GM12864 (cell line): ENCODE results near the gene CHID1.

Source experiments
- DNase-seq: peaks from one replicate; pipeline ENCODE4 v3.0.0-alpha.2; 2011; ENCODE audit warnings: low read depth
- H3K4me3 ChIP-seq: 2 replicates; pipeline ENCODE4 v1.5.1; 2011; ENCODE audit warnings: mild to moderate bottlenecking, low read depth, low read length, control low read depth
- TF ChIP-seq, protein P1 (sequence below): IDR thresholded peaks from 2 replicates; pipeline ENCODE4 v1.5.1; 2011; ENCODE audit warnings: low read depth, mild to moderate bottlenecking, moderate library complexity, low read length, control low read depth, inconsistent platforms; ENCODE audit errors: missing control alignments

Gene CHID1

DNA sequence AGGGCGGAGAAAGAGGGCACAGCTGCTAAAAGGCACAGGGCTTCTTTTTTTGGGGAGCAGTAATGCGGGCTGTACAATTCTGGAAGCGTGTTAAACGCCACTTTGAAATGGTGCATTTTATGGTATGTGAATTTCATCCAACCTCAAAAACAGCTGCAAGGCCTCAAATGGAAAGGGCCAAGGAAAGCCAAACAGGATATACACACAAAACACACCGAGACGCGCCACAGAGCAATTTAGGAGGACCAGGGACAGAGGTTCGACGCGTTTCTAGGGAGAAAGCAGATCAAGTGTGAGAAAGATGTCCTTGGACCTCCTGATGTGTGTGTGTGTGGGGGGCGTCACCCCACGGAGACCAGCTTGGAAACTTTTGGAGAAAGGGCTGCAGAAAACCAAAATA lies 36.9 kb downstream of the CHID1 start:
- DNase-seq, result no peak
- no peak overlapping the region for H3K4me3 ChIP-seq
- TF ChIP-seq, protein P1, sequence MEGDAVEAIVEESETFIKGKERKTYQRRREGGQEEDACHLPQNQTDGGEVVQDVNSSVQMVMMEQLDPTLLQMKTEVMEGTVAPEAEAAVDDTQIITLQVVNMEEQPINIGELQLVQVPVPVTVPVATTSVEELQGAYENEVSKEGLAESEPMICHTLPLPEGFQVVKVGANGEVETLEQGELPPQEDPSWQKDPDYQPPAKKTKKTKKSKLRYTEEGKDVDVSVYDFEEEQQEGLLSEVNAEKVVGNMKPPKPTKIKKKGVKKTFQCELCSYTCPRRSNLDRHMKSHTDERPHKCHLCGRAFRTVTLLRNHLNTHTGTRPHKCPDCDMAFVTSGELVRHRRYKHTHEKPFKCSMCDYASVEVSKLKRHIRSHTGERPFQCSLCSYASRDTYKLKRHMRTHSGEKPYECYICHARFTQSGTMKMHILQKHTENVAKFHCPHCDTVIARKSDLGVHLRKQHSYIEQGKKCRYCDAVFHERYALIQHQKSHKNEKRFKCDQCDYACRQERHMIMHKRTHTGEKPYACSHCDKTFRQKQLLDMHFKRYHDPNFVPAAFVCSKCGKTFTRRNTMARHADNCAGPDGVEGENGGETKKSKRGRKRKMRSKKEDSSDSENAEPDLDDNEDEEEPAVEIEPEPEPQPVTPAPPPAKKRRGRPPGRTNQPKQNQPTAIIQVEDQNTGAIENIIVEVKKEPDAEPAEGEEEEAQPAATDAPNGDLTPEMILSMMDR, result no peak

DNA sequence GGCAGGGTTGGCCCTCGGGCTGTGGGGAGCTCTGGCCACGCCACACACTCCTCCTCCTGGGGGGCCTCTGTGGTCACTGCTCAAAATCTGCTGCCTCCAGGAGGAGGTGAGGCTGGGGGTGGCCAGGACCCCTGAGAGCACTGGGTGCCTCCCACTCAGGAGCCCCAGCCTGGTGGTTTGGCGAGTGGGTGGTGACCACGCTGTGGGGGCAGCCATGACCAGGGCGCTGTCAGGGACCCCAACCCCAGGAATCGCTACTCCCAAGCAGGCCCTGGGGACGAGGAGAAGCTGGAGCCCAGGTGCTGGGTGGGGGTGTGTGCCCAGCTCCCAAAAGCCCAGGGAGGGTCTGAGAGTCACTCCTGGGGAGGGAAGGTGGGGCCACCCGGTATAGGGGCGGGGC lies 37.8 kb downstream of the CHID1 start:
- H3K4me3 ChIP-seq, result no peak overlapping the region
- TF ChIP-seq, protein P1, result no peak
- DNase-seq, result no peak

DNA sequence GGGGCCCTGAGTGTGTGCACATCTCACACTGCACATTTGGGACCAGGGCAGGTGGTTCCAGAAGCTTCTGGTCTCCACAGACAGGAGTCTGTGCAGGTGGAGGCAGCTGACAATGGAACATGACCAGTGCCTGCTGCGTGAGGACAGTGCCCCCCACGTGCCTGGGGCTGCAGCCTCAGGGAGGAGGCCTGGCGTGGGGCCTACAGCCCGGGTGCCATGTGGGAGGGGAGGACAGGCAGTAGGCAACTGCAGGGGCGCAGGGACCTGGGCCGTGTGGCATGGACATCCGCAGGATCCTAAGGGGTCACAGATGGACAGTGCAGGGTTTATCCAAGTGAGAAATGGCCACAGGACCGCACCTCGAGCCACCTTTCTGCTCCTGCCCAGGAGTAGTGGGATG lies 39.1 kb downstream of the CHID1 start:
- TF ChIP-seq, protein P1, result no peak
- DNase-seq, result no peak
- H3K4me3 ChIP-seq, result no peak overlapping the region

DNA sequence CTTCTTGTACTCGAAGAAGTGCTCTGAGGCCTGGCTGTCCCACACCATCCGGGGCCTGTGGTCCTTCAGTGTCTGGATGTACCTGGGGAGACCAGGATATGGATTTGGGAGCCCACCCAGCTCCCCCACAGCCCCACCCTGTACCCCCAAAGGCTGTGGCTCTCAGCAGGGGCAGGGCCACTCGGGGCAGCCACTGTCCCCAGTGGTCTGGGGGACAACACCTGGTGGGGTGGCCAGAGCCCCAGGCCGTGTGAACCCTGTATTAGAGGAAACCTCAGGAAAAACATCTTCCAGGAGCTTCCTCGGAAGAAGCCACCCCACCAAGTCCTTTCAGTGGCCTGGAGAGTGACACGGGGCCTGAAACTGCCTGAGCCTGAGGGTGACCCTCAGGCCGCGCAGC lies 40.2 kb downstream of the CHID1 start:
- no peak for DNase-seq
- H3K4me3 ChIP-seq, result no peak overlapping the region
- TF ChIP-seq, protein P1, result no peak

DNA sequence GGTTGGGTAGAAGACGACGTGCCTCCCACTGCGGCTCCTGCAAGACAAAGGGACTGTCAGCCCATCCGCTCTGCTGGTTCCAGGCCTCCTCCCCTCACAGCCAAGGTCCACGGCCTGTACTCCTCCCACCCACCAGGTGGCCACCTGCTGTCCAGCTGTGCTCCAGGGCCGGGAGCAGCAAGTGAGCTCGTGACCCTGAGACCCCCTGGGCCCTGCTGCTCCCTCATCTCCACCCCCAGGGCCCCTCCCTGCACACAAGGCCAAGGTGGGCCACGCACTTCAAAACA lies 40.5 kb downstream of the CHID1 start:
- no peak for DNase-seq
- no peak overlapping the region for H3K4me3 ChIP-seq
- TF ChIP-seq, protein P1, result peak; percentile 13

DNA sequence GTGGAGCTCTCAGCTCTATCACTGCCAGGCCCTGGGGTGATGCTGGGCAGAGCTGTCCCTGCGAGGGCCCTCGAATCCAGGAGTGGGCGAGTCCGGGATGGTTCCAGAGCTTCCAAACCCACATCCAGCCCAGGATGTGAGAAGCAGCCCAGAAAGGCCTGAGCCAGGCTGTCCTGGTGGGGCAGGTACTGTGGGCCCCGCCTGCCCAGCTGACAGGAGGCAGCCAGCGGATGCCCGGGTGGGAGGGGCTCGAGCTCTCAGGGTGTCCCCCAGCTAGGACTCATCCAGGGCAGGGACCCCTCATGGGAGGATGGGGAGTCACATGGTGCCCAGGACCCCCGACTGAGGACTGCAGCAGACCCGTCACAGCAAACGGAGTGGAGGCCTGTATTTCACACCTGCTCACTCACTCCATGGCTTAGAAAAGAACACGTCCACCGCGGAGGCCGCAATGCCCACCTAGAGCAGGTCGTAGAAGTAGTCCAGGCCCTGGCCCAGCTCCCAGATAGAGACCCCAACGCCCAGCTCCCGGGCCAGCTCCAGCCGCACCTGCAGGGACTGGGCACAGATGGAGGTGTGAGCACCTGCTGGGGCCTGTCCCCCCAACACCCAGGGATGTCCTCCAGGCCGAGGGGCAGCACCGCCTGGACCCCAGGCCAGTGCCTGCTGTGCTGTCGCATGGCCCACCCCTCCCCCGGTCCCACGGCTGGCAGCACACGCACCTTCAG lies 41.0 kb downstream of the CHID1 start:
- H3K4me3 ChIP-seq, result no peak overlapping the region
- DNase-seq, result no peak
- TF ChIP-seq, protein P1, result no peak

DNA sequence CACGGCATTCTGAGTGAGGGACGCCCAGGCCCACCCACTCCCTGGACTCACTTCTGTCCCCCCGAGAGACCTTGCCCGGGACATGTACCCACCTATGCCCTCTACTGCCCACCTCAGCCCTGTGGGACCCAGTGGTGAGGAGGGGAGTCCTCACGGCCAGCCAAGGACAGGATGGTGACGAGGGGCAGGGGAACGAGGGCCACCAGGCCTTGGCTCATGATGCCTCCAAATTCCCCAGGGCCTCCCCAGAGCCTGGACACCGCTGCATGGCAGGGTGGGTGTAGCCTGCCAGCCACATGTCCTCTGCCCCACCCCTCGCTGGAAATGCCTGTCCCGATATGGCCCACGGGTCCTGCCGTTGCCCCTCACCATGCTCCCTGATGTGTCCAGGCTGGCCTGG lies 41.8 kb downstream of the CHID1 start:
- DNase-seq, result no peak
- TF ChIP-seq, protein P1, result no peak
- no peak overlapping the region for H3K4me3 ChIP-seq
